ENCODE measurements around the gene UBTD2.
"Not testable (repeated sequence)": the region's sequence is repeated elsewhere in the genome, so short reads cannot be mapped to it uniquely, and the experiment has no call there.

UBTD2 gene, protein sequence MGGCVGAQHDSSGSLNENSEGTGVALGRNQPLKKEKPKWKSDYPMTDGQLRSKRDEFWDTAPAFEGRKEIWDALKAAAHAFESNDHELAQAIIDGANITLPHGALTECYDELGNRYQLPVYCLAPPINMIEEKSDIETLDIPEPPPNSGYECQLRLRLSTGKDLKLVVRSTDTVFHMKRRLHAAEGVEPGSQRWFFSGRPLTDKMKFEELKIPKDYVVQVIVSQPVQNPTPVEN

GRCh38 chr5:172283020-172283861 lies at the start of gene UBTD2:
Gene UBTD2 (minus strand): TSS chr5:172283764. CDS start chr5:172283665, 99 bp downstream.
- peak; percentile 92 for DNase-seq

GRCh38 chr5:172326901-172327300 lies 43.3 kb upstream of the UBTD2 start:
- DNase-seq, result not testable (repeated sequence)

DNA sequence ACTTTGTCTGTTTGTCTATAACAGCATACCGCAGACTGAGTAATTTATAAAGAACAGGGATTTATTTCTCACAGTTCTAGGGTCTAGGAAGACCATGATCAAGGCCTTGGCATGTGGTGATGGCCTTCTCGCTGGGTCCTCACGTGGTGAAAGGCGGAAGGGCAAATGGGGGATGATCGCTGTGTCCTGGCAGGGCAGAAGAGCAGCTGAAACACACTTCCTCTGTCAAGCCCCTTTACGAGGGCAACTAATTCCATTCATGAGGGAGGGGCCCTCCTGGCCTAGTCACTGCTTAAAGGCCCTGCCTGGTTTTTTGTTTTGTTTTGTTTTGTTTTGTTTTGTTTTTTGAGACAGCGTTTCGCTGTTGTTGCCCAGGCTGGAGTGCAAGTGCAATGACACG lies 41.9 kb upstream of the UBTD2 start:
- DNase-seq, result no peak

DNA sequence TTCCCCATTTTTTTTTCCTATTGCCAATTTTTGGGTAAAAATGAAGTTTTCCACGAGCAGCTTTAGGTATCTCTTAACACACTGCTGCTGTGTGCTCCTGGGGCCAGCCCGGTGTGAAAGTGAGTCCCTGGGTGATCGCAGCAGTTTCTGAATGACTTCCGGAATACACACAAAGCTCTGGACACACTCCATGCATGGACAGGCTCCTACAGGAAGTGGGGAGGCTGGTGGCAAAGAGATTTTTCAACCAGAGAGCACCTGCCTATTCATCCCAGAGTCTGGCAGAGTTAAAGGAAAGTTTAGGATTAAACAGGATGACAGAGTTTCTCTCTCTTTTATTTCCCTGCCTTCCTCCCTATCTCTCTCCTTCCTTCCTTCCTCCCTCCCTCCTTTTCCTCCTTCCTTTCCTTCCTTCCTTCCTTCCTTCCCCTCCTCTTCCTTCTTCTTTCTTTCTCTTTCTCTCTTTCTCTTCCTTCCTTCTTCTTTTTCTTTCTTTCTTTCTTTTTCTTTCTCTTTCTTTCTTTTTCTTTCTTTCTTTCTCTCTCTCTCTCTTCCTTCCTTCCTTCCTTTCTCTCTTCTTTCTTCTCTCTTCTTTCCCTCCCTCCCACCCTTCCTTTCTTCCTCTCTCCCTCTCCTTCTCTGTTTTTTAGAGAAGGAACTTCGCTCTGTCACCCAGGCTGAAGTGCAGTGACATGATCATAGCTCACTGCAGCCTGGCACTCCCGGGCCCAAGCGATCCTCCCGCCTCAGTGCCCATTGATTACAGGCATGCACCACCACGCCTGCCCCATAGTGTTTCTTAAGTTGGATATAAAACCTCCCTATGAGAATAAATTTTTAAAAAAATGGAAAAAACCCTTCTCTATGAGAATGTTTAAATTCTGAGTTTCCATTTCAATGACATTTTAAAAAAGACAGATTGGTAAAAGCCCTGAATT lies 38.7 kb upstream of the UBTD2 start:
- no peak for DNase-seq

DNA sequence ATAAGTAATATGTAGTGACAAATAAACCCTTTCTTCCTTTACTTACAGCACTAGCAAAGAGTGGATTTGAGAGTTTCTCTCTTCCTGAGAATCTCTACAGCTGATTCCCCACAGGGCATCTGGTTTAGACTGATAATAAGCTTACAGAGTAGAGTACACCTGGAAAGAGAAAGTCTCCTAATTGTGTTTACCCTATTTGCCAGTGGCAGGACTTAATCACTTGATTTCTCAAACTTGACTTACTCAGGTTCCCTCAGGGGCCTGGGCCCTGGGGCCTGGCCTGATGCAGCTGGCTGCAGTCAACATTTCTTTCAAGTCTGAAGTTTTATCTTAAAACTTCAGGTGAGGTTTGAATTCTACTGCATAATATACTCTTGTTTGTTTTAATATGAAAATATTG lies 38.0 kb upstream of the UBTD2 start:
- no peak for DNase-seq

DNA sequence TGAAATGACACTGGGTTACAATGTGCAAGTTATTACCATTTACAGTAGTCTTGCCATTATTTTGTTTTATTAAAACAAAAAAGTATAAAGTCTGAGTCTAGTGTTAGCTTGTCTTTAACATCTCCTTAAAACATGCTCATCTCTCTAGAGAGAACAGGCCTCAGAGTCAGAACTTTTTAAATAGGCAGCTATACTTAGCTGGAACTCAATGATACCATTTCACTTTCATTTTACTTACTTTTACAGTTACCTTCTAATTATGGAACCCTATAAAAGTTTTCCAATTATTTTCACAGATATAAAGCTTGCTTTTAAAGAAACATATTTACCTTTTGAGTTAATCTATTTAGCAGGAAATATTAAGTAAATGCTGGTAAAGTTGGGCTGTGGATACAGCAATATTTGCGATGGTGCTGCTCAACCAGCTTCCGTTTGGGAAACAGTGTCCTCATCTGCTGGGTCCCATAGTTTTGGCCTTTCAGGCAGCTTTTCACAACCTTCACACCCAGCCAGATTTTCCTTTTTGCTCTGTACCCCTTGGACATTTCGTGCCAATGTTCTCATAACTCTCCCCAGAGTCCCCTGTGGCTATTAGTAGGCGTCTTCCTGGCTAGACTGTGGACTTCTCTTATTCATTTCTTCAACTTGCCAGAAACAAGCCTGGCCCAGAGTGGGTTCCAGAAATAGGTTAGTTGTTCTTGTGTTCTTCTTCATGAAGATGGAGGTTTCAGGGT lies 36.3 kb upstream of the UBTD2 start:
- no peak for DNase-seq

- no peak for DNase-seq
Measured at GRCh38 chr5:172315587-172316493, 32.3 kb upstream of the UBTD2 start.

DNA sequence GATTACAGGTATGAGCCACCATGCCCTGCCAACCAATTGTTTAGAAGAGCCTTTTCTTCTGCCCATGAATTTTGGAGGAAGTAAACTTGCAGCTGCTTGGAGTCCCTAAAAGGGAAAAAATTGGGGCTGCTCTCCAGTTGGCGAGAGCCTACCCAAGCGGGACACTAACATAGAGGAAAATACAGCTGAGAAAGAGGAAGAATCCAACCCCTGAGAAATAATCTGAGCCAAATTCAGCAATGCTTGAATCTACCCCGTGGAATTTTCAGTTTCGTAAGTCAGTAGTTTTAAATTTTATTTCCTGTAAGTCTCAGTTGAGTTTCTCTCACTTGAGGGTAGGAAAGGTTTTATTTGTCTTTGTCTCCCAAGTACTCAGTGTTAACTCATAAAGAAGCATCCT lies 30.4 kb upstream of the UBTD2 start:
- peak; percentile 50 for DNase-seq

DNA sequence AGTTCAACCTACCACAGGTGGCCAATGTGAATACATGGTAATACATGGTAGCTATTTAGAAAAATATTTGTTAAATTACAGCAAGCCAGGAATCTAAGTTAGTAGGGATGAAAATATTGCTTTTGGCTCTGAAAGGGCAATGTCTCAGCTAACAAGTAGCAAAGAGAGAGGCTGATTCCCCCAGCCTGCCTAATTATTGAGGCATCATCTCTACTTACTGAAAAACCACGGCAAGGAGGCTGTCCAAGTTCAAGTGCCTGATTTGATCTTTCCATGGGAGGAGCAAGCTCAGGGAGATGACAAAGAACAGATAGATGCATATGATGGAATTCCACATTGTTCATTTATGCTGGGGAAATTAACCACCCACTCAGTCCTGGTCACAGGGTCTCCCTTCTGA lies 28.7 kb upstream of the UBTD2 start:
- DNase-seq, result no peak

- DNase-seq, result peak; percentile 39
Measured at GRCh38 chr5:172311605-172312004, 28.0 kb upstream of the UBTD2 start.

GRCh38 chr5:172311026-172311425 lies 27.5 kb upstream of the UBTD2 start:
- no peak for DNase-seq

DNA sequence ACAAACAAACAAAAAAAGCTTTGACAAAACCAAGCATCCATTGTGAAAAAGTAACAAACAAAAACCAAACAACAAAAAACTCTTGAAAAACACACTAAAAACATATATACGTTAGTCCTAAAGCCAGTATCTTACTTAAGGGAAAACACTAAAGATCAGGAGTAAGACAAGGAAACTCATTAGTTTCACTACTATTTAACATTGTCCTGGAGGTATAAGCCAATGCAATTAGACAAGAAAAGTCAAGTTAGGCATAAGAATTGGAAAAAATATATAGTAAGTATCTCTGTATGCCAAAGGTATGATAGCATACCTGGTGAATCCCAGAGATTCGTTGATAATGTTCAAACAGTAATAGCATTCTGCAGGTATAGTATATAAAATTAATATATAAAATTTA lies 21.8 kb upstream of the UBTD2 start:
- no peak for DNase-seq

GRCh38 chr5:172303572-172304335 lies 20.2 kb upstream of the UBTD2 start:
- no peak for DNase-seq

DNA sequence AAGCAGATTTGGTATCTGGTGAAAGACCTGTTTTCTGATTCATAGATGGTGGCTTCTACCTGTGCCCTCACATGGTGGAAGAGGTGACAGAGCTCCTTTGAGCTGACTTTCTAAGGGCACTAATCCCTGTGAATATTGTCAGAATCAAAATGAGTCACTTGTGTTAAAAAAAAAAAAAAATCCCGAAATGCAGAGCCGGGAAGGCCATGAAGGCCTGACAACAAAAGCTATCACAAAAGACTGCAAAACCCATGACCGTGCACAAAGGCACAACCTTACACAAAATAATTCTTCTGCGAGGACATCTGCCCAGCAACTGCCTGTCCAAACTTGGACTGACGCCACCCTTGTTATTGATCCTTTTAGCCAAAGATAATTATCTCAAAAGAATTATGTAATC lies 19.6 kb upstream of the UBTD2 start:
- no peak for DNase-seq

DNA sequence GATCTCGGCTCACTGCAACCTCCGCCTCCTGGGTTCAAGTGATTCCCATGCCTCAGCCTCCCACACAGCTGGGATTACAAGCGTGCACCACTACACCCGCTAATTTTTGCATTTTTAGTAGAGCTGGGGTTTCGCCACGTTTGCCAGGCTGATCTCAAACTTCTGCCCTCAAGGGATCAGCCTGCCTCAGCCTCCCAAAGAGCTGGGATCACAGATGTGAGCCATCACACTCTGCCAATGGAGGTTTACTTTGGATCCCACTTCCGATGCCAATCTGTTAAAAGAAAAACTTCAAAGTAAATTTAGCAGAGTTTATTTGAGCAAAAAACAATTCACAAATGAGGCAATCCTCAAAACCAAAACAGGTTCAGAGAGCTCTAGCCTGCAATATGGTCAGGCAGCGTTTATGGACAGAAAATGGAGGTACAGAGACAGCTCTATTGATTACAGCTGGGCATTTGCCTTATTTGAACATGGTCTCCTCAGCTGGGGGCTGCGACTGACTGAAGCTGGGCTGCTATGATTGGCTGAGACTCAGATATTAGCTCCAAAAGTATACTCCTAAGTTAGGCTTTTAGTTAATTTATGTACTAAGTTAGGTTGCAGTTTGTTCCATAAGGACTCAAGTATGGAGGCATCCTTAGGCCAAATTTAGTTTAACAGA lies 18.6 kb upstream of the UBTD2 start:
- no peak for DNase-seq

- DNase-seq, result no peak
Measured at GRCh38 chr5:172299916-172300439, 16.4 kb upstream of the UBTD2 start.

- no peak for DNase-seq
Measured at GRCh38 chr5:172294831-172295230, 11.3 kb upstream of the UBTD2 start.

GRCh38 chr5:172293745-172294342 lies 10.3 kb upstream of the UBTD2 start:
- no peak for DNase-seq

- peak; percentile 80 for DNase-seq
Measured at GRCh38 chr5:172293054-172293744, 9.6 kb upstream of the UBTD2 start.

Measured in right hindlimb (tissue), 1 donor.